NCI-H146 treated with DMSO at 0.1 percent for 48 hours (cell line): Measurements from ENCODE around the gene RREB1.

Source experiments
- DNase-seq: peaks from one replicate; lab custom pipeline; 2025; ENCODE audit not compliant: unreplicated experiment; lab: John Stamatoyannopoulos, UW

Gene RREB1

GRCh38 chr6:7124636-7125035 lies 16.9 kb downstream of the RREB1 start:
- DNase-seq: no peak

- DNase-seq: no peak
These were observed 17.5 kb downstream of the RREB1 start for GRCh38 chr6:7125290-7125689.

- DNase-seq: no peak
These were observed 19.0 kb downstream of the RREB1 start for GRCh38 chr6:7126754-7127153.

- no peak for DNase-seq
These were observed 19.9 kb downstream of the RREB1 start for GRCh38 chr6:7127680-7128079.

GRCh38 chr6:7129360-7129759 lies 21.6 kb downstream of the RREB1 start:
- no peak for DNase-seq

- no peak for DNase-seq
These were observed 22.2 kb downstream of the RREB1 start for GRCh38 chr6:7129784-7130569.

- DNase-seq: no peak
These were observed 23.6 kb downstream of the RREB1 start for GRCh38 chr6:7131390-7131789.

- peak; percentile 90 for DNase-seq
These were observed 24.8 kb downstream of the RREB1 start for GRCh38 chr6:7132398-7133035.

GRCh38 chr6:7134999-7135745 lies 27.4 kb downstream of the RREB1 start:
- no peak for DNase-seq

GRCh38 chr6:7135755-7136154 lies 28.0 kb downstream of the RREB1 start:
- no peak for DNase-seq

GRCh38 chr6:7136859-7137334 lies 29.1 kb downstream of the RREB1 start:
- DNase-seq: no peak

GRCh38 chr6:7137335-7138045 lies 29.7 kb downstream of the RREB1 start:
- no peak for DNase-seq

GRCh38 chr6:7138046-7138531 lies 30.3 kb downstream of the RREB1 start:
- no peak for DNase-seq

- peak; percentile 91 for DNase-seq
These were observed 31.2 kb downstream of the RREB1 start for GRCh38 chr6:7138921-7139358.

- DNase-seq: no peak
These were observed 32.2 kb downstream of the RREB1 start for GRCh38 chr6:7139835-7140470.

GRCh38 chr6:7140631-7141378 lies 33.0 kb downstream of the RREB1 start:
- DNase-seq: peak; percentile 61

GRCh38 chr6:7142228-7142801 lies 34.6 kb downstream of the RREB1 start:
- DNase-seq: no peak

- no peak for DNase-seq
These were observed 35.2 kb downstream of the RREB1 start for GRCh38 chr6:7142918-7143475.

- no peak for DNase-seq
These were observed 35.8 kb downstream of the RREB1 start for GRCh38 chr6:7143476-7143974.
